Skin of body (tissue), 2 donors: Measurements from ENCODE around the gene AARS2. TPM values are rescaled to one million over a fixed set of nuclear protein-coding genes. Genes with fewer than 3 reads are reported as not detected.

Source experiments
- DNase-seq: peaks from one replicate; lab custom pipeline; 2025; lab: John Stamatoyannopoulos, UW
- total RNA-seq: library from RNA; depleted of rRNA; stranded (reverse); fragments of >200 nt; gene quantifications from one replicate; pipeline ENCODE4 v1.2.3, GENCODE V29; 2014

The AARS2 gene
- total RNA-seq, 1 donor from 2014 or later, result 14.2 TPM

DNA sequence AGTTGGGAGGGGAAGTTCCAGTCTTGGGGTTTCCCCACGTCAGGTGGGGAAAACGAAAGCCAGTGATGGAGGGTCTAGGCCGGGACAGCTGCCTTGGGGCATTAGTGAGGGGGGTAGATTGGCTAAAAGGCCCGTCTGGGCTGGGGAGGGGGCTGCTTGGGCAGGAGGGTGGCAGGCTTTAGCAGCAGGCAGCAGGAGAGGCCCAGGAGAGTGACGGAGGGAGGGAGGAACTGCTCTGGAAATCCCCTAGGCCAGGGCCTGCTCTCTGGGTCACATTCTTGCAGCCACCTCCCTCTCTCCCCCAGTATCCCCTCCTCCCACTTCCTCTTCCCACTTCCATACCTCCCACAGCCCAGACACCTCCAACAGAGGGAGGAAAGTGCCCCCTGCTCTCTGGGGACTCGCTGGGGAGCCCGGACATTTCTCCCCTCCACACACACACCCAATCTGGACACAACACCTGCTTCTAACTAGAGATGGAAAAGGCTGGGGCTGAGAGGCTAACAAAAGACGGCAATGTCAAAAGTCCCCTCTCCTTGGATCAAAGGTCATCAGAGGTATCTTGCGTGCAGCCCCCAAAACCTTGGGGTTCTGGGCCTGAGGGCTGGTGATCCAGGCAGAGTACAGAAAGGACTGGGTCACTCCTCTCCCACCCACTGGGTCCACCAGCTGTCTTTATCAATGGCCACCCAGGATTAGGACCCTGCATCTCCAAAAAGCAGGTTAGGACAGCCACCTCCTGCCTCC, 49.6 kb downstream of the AARS2 start:
- DNase-seq, result no peak

DNA sequence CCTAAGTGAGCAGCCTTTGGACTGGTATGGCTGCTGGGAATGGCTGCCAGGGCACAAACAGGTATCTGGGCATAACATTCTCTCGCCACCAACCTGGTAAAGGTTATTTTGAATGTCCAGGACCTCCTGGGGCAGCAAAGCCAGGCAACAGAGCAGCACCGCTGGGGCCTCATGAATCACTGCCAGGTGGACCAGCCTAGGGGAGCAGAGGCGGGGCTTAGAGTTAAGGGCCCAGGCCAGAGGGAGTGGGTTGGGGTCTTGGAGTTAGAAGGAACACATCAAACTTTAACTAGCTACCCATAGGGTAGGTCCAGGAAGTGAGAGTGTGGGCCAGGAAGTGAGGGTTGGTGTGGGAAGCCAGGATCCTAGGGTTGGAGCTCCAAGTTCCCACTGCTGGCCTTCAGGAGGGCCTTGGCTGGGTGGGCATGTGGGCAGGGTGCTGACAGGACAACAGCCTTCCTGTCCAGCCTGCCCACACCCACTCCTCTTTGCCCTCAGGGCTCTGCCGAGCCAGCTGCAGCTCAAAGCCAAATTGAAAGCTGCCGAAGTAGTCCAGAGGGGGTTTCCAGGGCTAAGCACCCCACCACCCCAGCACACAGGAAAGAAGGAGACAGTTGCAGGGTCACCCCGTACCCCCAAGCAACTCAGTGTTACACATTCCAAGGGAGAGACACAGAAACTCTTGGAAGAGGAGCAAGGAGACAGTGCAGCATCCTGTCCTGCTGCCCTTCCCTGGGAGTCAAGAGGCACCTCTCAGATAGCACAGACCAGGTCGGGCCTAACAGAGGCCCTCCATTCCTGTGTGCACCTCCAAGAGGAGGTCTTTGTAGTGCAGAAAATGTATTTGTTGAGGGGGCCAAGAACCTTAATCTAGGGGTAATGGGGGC, 50.4 kb downstream of the AARS2 start:
- DNase-seq, result no peak

DNA sequence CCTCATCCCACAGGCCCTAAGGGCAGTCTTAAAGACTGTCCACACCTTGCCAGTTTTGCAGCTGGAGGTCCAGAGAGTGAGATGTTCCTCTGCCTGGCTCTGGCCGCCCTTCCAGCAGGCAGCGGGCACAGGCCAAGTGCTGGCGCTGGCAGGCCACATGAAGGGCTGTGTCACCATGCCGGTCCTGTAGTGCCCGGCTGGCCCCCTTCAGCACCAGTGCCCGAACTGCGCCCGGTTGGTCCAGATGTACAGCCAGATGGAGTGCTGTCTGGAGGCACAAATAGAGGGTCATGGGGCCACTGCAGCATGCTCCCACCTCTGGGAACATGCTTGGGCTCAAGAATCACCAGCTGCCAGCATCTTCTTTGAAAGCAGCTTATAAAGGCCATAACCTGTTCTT, 51.6 kb downstream of the AARS2 start:
- DNase-seq, result no peak

DNA sequence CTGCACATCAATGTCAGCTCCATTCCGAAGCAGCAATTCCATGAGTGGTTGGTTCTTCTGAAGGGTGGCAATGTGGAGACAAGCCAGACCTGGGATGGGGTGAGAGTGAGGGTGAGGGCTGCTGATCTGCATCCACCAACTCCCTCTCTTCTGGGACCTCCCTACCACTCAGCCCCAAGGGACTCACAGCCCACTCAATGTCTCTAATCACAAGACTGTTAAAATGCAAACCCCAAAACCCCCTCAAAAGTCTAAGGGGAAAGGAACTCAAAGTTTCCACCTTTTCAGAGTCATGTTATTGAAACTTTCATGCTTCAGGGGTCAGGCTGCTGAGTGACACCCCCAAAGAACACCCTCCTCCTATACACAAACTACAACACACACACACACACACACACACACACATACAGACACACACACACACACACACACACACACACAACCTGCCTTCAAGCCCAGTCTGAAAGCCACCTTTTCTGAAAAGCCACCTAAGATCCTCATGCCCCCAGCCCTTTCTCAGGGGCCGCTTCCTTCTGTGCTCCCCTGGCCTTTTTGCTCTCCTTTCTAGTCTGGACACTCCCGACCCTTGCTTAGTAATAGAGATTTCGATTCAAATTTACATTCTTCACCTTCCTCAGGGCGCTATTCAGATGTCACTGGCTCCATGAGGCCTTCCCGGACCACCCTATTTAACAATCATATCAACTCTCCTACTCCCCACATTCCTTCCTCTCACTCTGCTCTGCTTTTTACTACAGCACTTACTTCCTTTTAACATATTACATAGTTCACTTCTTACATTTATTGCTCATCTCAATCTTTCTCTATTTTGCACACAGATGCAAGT, 52.5 kb downstream of the AARS2 start:
- no peak for DNase-seq

DNA sequence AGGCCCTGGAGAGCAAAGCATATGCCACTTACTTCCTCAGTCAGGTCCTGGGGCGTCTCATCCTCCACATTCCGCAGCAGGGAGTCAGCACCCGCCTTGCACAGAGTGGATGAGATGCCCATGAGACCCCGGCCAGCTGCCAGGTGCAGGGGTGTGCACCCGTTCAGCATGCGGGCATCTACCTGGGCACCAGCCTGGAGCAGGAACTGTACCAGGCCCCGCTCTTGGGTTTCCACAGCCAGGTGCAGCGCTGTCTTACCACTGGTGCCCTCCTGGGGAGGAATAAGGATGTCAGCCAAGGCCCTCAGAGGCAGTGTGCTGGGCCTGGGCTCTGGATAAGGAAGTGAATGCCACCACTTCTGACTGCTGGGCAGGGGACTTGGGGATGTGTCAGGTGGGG, 53.1 kb downstream of the AARS2 start:
- DNase-seq, result no peak

DNA sequence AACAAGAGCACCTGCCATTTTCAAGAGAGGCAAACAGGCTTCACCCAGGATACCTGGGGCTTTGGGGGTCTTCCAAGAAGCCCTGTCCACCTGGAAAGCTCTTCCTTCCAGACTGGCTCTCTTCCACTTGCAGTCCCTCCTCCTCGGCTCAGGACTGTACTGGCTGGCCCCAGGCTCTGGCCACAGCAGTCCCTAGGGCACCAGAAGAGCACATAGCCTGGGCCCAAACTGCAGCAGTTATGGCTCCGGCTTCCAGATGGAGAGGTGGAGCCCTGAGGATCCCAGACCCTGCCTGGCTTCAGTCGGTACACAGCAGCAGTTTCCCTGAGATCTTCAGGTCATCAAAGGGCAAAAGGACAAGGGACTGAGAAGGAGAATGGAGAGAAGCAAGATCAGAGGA, 54.2 kb downstream of the AARS2 start:
- DNase-seq, result no peak

DNA sequence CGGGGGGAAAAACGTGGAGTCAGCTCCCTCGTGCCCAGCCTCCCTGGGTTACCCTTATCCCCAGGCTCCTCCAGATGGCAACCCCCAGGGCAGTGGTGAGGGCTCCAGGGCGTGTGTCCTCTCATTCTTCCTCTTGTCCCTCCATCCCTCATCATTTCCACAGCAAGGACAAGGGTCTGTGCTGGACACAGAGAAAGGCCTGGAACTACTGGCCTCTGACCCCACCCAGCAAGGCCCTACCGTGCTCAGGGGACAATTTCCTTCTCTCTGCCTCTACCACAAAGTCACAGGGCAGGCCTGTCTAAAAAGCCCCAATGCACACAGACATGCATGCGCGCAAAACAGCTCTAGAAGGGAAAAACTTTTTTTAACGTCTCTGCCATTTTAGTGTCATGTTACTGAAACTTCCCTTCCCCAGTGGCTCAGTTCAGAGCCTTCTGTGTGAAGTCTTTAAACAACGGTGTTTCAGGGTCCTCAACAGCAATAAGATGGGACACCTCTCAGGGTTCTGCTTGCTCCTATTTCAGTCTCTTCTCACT, 54.8 kb downstream of the AARS2 start:
- no peak for DNase-seq

DNA sequence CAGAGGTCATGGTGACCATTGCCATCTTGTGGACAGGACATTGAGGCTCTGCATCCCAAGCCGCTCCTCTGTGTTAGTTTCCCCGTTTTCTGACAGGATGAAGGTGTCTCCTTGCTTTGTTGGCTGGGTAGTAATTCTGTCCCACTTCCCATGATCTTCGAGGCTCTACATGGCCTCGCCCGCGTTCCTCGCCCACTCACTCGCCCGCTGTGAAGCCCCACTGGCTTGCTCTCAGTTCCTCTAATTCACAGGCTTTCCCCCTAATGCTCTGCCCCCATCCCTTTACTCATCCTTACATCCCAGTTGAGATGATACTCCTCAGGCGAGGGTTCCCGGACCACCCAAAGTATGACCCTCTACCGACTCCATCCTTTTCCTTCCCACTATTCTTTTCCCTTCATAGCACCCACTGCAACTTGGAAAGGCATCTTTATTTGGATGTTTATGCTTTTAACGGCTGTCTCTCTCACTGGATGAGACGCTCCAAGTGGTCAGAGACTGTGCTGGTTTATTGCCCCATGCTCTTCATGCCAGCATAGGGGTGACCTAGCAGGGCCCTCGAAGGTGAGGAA, 55.3 kb downstream of the AARS2 start:
- no peak for DNase-seq

DNA sequence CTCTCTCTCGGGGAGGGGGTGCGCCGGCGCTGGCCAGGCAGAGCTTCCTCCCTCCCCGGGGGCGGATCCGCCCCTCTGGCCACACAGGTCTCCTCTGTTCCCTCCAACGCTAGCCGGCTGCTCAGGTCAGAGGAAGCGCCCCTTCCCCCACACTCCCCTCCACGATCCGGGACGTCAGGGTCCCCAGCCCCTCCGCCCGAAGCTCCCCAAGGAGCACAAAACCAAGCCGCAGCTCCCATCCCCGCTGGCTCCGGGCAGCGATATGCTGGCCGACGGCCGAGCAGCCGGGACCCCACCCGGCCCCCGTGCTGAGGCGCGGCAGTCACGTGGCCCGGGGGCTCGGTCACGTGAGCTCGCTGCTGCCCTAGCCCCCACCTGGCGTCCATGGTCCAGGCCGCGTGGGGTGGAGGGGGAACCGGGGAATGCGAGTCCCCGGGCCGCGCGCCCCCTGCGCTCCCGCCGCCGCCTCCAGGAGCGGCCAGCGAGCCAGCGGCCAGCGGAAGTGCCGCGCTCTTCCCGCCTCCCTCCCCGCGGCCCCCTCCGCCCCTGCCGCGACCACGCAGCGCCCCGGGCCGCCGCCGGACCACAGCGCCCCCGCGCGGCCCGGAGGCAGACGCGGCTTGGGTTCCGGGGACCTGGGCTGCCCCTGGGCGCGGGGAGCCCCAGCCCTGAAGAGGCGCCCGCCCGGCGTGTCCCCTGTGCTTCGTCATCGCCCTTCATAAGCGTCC, 56.0 kb downstream of the AARS2 start, which contains the start of gene SLC35B2:
TSS of gene SLC35B2 (minus strand) at position 504 of the 728 bp plus-strand sequence. CDS start at position 386, 118 bp downstream.
- DNase-seq, result peak; percentile 70

DNA sequence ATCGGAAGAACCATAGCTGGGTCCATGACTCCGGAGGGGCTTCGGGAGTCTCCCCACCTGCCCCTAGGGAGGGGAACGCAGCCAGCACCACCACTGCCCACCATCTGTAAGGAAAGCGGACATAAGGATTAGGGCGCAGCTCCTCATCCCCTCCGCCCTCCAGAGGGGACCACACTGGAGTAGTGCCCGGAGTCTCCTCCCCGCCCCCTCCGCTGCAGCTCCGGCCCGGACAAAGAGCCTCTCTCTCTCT, 56.4 kb downstream of the AARS2 start:
- DNase-seq, result no peak

DNA sequence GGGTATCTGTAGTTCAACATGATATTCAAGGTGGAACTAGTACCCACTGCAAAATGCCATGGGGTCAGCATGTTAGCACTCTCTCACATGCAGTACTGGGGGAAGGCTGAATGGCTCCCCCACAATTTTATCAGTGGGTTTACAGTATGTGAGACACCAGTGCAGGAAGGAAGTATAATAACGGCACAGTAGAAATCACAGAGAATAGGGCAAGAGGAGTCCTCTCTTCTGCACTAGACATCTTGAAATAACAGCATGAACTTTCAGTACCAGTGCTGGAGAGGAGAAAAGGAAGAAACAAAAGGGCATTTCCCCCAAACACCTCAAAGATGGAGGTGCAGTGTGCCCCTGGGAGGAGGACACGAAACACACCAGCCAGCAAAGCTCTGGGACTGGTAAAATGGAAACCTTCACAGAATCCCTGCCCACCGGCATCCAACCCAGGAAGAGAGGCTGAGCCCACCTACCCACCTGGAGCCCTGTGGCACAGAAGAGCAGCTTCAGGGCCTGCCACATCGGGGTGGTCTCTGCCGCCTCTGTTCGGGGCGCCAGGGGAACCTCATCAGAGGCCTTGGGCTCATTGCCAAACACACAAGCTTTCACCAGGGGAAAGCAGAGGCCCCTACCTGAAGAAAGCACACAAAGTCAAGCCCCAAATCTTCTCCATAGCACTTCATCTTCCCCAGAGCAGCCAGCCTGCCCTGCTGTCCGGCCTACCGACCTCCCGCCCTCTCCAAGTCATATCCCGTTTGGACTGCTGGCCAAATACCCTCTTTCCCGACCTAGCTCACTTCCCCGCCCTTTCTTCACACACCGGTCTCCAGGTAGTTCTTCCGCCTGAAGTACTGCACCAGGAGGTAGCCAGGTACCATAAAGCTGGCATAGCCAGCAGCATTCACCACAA, 57.0 kb downstream of the AARS2 start:
- DNase-seq, result no peak

DNA sequence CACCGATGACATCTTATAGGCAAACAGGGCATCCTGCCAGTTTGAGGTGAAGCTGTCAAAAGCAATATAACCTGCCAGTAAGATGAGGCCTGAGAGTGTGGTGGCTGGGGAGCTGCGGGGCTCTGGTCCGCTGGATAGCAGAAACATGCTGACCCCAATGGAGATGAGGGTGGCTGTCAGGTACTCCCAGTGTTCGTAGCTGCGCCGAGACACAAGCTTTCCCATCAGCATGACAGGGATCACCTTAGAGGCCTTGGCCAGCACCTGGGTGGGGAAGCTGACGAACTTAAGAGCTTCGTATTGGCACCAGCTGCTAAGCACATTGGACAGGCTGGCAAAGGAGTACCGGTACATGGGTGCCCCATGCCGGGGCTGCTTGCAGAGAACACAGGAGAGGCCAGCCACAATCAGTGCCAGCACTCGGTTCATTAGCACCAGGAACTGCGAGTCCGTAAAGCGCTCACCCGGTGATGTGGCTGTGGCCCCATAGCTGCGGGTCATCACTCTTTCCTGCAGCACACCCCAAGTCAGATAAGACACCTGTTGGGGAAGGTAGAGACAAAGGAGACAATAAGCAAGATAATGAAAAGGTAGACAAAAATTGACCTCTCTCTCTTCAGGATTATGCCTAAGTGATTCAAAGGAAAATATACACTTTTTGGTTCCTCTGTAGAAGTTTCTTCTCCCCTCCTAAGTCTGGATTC, 57.9 kb downstream of the AARS2 start:
- no peak for DNase-seq

DNA sequence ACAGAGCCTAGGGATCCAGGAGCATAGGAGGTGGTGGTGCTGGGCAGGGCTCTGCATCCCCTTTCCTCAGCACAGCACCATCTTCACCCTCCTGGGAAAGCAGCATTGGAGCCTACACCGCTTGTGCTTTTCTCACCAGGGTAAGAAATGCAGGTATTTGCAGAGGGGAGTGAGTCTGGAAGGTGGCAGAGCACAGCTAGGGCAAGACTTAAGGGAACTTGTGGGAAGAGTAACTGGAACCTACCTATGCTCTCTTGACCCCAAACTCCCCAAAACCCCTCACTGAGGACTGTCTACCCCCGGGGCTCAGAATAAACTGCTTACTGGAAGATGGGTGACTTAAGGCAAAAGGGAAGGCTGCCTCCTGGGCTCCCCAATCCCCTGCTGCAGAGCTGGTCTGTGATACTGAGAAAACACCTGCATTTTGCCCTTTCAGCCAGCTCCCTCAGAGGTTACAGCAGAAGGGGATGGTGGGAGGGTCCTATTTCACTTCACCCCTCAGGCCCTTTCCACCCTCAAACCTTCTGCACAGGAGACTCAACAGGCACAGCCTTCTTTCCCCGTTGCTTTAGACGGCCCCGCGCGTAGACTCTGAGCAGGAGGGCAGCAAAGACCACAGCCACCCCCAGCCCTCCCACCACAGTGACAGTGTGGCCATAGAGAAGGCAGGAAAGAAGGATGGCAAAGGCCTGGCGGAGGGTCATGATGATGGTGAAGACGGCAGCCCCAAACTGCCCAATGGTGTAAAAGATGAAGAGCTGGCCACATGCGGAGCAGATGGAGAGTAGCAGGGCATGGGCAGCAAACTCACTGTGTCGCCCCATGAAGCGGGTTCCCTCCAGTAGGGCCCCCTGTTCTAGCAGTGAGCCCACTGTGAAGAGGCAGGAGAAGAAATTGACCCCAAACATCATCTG, 58.7 kb downstream of the AARS2 start:
- DNase-seq, result no peak

DNA sequence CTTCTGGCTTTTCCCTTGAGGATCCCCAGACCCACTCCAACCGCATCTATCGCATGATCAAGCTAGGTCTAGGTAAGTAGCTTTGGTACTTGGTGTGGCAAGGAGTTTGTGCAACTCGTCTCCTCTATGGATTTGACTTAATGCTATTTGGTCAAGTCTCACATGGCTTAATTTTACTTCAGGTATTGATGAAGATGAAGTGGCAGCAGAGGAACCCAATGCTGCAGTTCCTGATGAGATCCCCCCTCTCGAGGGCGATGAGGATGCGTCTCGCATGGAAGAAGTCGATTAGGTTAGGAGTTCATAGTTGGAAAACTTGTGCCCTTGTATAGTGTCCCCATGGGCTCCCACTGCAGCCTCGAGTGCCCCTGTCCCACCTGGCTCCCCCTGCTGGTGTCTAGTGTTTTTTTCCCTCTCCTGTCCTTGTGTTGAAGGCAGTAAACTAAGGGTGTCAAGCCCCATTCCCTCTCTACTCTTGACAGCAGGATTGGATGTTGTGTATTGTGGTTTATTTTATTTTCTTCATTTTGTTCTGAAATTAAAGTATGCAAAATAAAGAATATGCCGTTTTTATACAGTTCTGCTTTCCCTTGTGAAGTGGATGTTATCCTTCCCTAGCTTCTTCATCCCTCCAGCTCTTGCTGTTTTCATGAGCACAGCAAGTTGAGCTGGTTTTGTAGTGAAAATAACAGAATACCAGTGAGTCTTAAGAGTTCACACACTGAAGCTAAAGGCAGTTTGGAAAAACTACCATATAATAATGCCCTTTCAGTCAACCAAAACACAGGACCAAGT, 59.6 kb downstream of the AARS2 start:
- DNase-seq, result no peak

DNA sequence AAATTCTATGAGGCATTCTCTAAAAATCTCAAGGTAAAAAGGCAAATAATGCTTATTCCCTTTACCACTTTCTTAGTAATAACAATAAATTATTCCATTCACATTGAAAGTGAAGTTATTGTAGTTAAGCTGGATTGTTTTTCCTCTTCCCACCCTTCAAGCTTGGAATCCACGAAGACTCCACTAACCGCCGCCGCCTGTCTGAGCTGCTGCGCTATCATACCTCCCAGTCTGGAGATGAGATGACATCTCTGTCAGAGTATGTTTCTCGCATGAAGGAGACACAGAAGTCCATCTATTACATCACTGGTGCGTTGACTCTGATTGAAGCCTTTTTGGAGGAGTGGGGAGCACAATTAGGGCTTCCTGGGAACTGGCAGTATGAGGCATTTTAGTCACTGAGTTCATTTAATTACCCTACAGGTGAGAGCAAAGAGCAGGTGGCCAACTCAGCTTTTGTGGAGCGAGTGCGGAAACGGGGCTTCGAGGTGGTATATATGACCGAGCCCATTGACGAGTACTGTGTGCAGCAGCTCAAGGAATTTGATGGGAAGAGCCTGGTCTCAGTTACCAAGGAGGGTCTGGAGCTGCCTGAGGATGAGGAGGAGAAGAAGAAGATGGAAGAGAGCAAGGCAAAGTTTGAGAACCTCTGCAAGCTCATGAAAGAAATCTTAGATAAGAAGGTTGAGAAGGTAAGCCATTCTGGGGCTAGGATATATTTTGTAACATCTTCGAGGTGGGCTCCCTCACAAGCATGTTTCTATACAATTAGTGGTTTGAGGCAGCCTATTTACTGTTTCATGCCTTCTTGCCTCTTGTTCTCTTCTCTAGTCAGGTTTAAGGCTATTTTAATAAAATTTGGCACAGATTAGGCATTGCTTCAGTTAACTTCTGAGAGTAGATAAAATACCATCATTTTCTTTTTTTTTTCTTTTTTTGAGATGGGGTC, 61.3 kb downstream of the AARS2 start:
- no peak for DNase-seq

DNA sequence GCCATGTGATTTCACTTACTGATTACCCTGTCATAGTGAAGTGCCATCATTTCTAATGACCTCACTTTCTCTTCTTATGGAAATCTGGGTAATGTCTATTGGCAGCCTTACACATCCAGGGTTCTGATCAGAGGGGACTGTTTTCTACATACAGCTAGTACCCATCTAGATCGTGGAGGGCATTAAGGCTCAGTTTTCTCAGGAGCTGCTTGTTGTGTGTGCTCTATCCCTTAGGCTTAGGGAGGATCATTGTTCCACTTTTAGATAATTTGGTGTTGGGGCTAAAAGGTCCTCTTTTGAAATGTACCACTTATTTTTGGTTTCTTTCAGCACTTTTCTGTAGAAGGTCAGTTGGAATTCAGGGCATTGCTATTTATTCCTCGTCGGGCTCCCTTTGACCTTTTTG, 62.4 kb downstream of the AARS2 start:
- no peak for DNase-seq
